Measurements from ENCODE around the gene UBASH3B. TPM values are rescaled to one million over a fixed set of nuclear protein-coding genes. Genes with fewer than 3 reads are reported as not detected.

Gene UBASH3B
- total and polyA plus RNA-seq, 11 donors, result 0.72 to 19.0 (median 1.7) TPM

DNA sequence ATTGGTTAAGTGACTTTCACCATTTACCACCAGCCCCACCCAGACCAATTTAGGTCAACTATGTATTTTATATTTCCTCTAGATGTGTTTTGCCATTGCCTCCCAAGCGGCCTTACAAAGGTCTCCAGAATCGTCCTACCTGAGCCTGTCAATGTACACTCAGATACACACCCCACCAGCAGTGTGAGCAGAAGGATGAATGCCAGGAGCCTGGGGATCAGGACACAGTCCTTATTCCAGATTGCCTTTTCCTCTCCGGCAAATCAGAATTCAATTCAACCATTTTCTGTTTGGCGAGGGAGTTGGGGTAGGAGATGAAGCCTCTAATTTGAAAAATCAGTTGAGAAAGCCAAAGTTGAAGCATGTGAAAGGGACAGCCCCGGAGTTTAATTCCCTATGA lies 147.4 kb downstream of the UBASH3B start:
- Histone ChIP-seq H3K27me3 (no peaks in the 10 kb centered on the region), H3K27ac (no peak overlapping the region), H3K4me1 (peaks cover 0 to 15% (median 3%) of the 10 kb centered on the region in 12 donors), H3K36me3 (peaks cover 0 to 47% (median 3%) of the 10 kb centered on the region in 9 donors), H3K4me3 (no peak overlapping the region), H3K9me3 (no peaks in the 10 kb centered on the region)
- intact Hi-C loops (cut with DNase I), result loop anchor here in 1 of 10 donors (10.0 kb wide), 1 partner anchor 1038 kb away; no protein-coding TSS in a partner anchor
- TF ChIP-seq, protein P1, sequence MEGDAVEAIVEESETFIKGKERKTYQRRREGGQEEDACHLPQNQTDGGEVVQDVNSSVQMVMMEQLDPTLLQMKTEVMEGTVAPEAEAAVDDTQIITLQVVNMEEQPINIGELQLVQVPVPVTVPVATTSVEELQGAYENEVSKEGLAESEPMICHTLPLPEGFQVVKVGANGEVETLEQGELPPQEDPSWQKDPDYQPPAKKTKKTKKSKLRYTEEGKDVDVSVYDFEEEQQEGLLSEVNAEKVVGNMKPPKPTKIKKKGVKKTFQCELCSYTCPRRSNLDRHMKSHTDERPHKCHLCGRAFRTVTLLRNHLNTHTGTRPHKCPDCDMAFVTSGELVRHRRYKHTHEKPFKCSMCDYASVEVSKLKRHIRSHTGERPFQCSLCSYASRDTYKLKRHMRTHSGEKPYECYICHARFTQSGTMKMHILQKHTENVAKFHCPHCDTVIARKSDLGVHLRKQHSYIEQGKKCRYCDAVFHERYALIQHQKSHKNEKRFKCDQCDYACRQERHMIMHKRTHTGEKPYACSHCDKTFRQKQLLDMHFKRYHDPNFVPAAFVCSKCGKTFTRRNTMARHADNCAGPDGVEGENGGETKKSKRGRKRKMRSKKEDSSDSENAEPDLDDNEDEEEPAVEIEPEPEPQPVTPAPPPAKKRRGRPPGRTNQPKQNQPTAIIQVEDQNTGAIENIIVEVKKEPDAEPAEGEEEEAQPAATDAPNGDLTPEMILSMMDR (IDR thresholded peaks at IDR 0.05), result no peak
- no peak for TF ChIP-seq POLR2A (IDR thresholded peaks at IDR 0.05)
- 93 to 96% (median 95%) methylated on average over 5 of the region's 5 CpGs for WGBS, 4 donors
- no peak for ATAC-seq
- no peak for DNase-seq

- Histone ChIP-seq H3K36me3 (peaks cover 0 to 43% (median 2%) of the 10 kb centered on the region in 9 donors), H3K4me3 (no peak overlapping the region), H3K27me3 (no peaks in the 10 kb centered on the region), H3K9me3 (no peaks in the 10 kb centered on the region), H3K27ac (no peak overlapping the region), H3K4me1 (peaks cover 0 to 20% (median 8%) of the 10 kb centered on the region in 12 donors)
- WGBS, 4 donors, result 83 to 94% (median 88%) methylated on average over 2 of the region's 2 CpGs
- intact Hi-C loops (cut with DNase I), result loop anchor here in 1 of 10 donors (10.0 kb wide), 1 partner anchor 1039 kb away; no protein-coding TSS in a partner anchor
- DNase-seq, result no peak
- no peak for TF ChIP-seq POLR2A (IDR thresholded peaks at IDR 0.05)
- TF ChIP-seq, protein P1 (IDR thresholded peaks at IDR 0.05), result no peak
- peak in 1 of 4 donors; percentile 24 for ATAC-seq
Observed at GRCh38 chr11:122803306-122803705, 147.8 kb downstream of the UBASH3B start.

GRCh38 chr11:122803716-122804115 lies 148.2 kb downstream of the UBASH3B start:
- ATAC-seq (no peak), DNase-seq (no peak)
- H3K9me3 ChIP-seq, result no peaks in the 10 kb centered on the region
- intact Hi-C loops (cut with DNase I), result loop anchor here in 1 of 10 donors (10.0 kb wide), 1 partner anchor 1039 kb away; no protein-coding TSS in a partner anchor
- no peaks in the 10 kb centered on the region for H3K27me3 ChIP-seq
- no peak overlapping the region for H3K27ac ChIP-seq
- WGBS, 4 donors, result 90 to 97% (median 96%) methylated on average over 5 of the region's 5 CpGs
- peaks cover 0 to 24% (median 9%) of the 10 kb centered on the region in 12 donors for H3K4me1 ChIP-seq
- H3K4me3 ChIP-seq, result no peak overlapping the region
- TF ChIP-seq, protein P1 (IDR thresholded peaks at IDR 0.05), result no peak
- no peak for TF ChIP-seq POLR2A (IDR thresholded peaks at IDR 0.05)
- peaks cover 0 to 41% (median 2%) of the 10 kb centered on the region in 9 donors for H3K36me3 ChIP-seq

DNA sequence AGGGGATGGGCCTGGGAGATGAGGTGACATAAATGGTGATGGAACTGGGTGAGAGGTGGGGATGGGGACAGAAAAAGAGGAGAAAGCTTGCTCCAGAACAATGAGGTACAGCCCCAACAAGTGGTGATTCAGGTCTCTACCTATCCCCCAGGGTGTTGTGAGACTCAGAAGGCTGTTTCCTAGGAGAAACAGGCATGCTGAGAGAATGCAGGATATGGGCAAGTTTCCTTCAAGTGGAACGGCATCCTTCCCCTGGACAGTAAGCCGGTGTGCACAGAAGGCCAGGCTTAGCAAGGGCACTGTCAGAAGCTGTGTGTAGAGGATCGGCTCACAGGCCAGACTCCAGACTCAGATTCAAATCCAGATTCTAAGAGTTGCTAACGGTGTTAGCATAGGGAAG lies 148.6 kb downstream of the UBASH3B start:
- DNase-seq (no peak), ATAC-seq (no peak)
- H3K27me3 ChIP-seq, result no peaks in the 10 kb centered on the region
- 62 to 96% (median 76%) methylated on average over 3 to 4 of the region's 4 CpGs for WGBS, 4 donors
- TF ChIP-seq, protein P1 (IDR thresholded peaks at IDR 0.05), result no peak
- TF ChIP-seq POLR2A (IDR thresholded peaks at IDR 0.05), result no peak
- H3K36me3 ChIP-seq, result peaks cover 0 to 36% (median 2%) of the 10 kb centered on the region in 9 donors
- no peak overlapping the region for H3K4me3 ChIP-seq
- H3K27ac ChIP-seq, result no peak overlapping the region
- intact Hi-C loops (cut with DNase I), result loop anchor here in 1 of 10 donors (10.0 kb wide), 1 partner anchor 1039 kb away; no protein-coding TSS in a partner anchor
- no peaks in the 10 kb centered on the region for H3K9me3 ChIP-seq
- H3K4me1 ChIP-seq, result peaks cover 0 to 26% (median 9%) of the 10 kb centered on the region in 12 donors
